GM13976 (cell line): ENCODE results near the gene ULK3.
A peak's percentile ranks its signal among the peaks of the same experiment; 100 is the strongest.

Experiments
- DNase-seq: peaks from one replicate; pipeline ENCODE4 v3.0.0; 2012; ENCODE audit warnings: low spot score
- CTCF ChIP-seq: IDR thresholded peaks from 2 replicates; pipeline ENCODE4 v1.5.1; 2012; ENCODE audit warnings: borderline replicate concordance, mild to moderate bottlenecking; ENCODE audit not compliant: insufficient read depth; ENCODE audit errors: extremely low read depth, missing control alignments, control extremely low read depth
- in situ Hi-C: fragments of 300-500 bp; cut with MboI; formaldehyde crosslinking; loops from one replicate; pipeline ENCODE4 v1.12.0; 2022; ENCODE audit warnings: low sequenced_read_pairs, mixed read lengths, inconsistent platforms; ENCODE audit not compliant: unreplicated experiment

ULK3 gene

GRCh38 chr15:74829991-74830390, 13.0 kb downstream of the ULK3 start:
- no peak for DNase-seq
- TF ChIP-seq CTCF, result no peak
- in situ Hi-C loops, result no loop called here

GRCh38 chr15:74829486-74829885, 13.5 kb downstream of the ULK3 start:
- no peak for DNase-seq
- TF ChIP-seq CTCF, result no peak
- in situ Hi-C loops, result no loop called here

GRCh38 chr15:74828835-74829234, 14.1 kb downstream of the ULK3 start:
- no peak for DNase-seq
- in situ Hi-C loops, result no loop called here
- TF ChIP-seq CTCF, result no peak

GRCh38 chr15:74827614-74828013, 15.3 kb downstream of the ULK3 start:
- in situ Hi-C loops, result no loop called here
- no peak for DNase-seq
- no peak for TF ChIP-seq CTCF

GRCh38 chr15:74826921-74827320, 16.0 kb downstream of the ULK3 start:
- DNase-seq, result no peak
- in situ Hi-C loops, result no loop called here
- no peak for TF ChIP-seq CTCF

GRCh38 chr15:74826364-74826819, 16.6 kb downstream of the ULK3 start, which contains the start of gene CPLX3:
TSS of gene CPLX3 (plus strand) at chr15:74826627. CDS start at chr15:74826704, 77 bp downstream.
- peak; percentile 77 for DNase-seq
- in situ Hi-C loops, result no loop called here

More at GRCh38 chr15:74826364-74826819, 16.6 kb downstream of the ULK3 start, which contains the start of gene CPLX3:
- no peak for TF ChIP-seq CTCF
